Liver (tissue), 9 donors: ENCODE measurements around the gene SCUBE1. TPM values are rescaled to one million over a fixed set of nuclear protein-coding genes. Genes with fewer than 3 reads are reported as not detected.
A peak's percentile ranks its signal among the peaks of the same experiment; 100 is the strongest.

ENCODE experiments used
- DNase-seq: peaks from one replicate; pipeline ENCODE4 v3.0.0-alpha.2; 2017; ENCODE audit warnings: low spot score
- H3K27ac ChIP-seq, 2 donors: one replicate each; pipeline ENCODE4 v1.7.0; 2013; ENCODE audit warnings: inconsistent platforms in 2 of 2, low read length in 2 of 2, control low read depth in 1 of 2, low read depth in 1 of 2, mild to moderate bottlenecking in 1 of 2
- H3K27me3 ChIP-seq, 4 donors: one replicate each; pipeline versions ENCODE4 v1.6.1 to v1.7.0; 2013; ENCODE audit warnings: low read length in 3 of 4, inconsistent platforms in 1 of 4, mild to moderate bottlenecking in 1 of 4, moderate library complexity in 1 of 4; ENCODE audit not compliant: control insufficient read depth in 4 of 4, insufficient read depth in 4 of 4
- H3K36me3 ChIP-seq, 4 donors: one replicate each; pipeline versions ENCODE4 v1.6.1 to v1.7.0; 2013; ENCODE audit warnings: low read length in 3 of 4, mild to moderate bottlenecking in 3 of 4, low read depth in 1 of 4, moderate library complexity in 1 of 4; ENCODE audit not compliant: control insufficient read depth in 4 of 4, insufficient read depth in 3 of 4
- H3K4me1 ChIP-seq, 4 donors: one replicate each; pipeline versions ENCODE4 v1.6.1 to v1.7.0; 2013; ENCODE audit warnings: low read length in 3 of 4, mild to moderate bottlenecking in 3 of 4, moderate library complexity in 1 of 4; ENCODE audit not compliant: control insufficient read depth in 4 of 4, insufficient read depth in 4 of 4
- H3K4me3 ChIP-seq, 3 donors: one replicate each; pipeline versions ENCODE4 v1.6.1 to v1.7.0; 2013; ENCODE audit warnings: low read length in 3 of 3, control low read depth in 1 of 3, low read depth in 1 of 3, mild to moderate bottlenecking in 1 of 3
- H3K9ac ChIP-seq, 2 donors: one replicate each; pipeline ENCODE4 v1.7.0; 2013; ENCODE audit warnings: low read length in 2 of 2, mild to moderate bottlenecking in 2 of 2, moderate library complexity in 2 of 2, control low read depth in 1 of 2, low read depth in 1 of 2
- H3K9me3 ChIP-seq, 4 donors: one replicate each; pipeline versions ENCODE4 v1.6.1 to v1.7.0; 2013; ENCODE audit warnings: low read length in 3 of 4; ENCODE audit not compliant: control insufficient read depth in 4 of 4
- EGR1 ChIP-seq, 2 donors: IDR thresholded peaks; 2 replicates each; pipeline ENCODE4 v1.6.1; 2016 to 2018; ENCODE audit warnings: antibody characterized with exemption in 2 of 2, low read depth in 2 of 2
- FOXA1 ChIP-seq: IDR thresholded peaks from 2 replicates; pipeline ENCODE4 v1.6.1; 2016; ENCODE audit warnings: antibody characterized with exemption
- FOXA2 ChIP-seq: IDR thresholded peaks from 2 replicates; pipeline ENCODE4 v1.6.1; 2016; ENCODE audit warnings: antibody characterized with exemption
- GABPA ChIP-seq, 2 donors: IDR thresholded peaks in 1 of 2; conservative IDR thresholded peaks in 1 of 2; 2 replicates each; pipeline ENCODE4 v1.6.1; 2016; ENCODE audit warnings: antibody characterized with exemption in 2 of 2, mild to moderate bottlenecking in 1 of 2, moderate library complexity in 1 of 2
- HNF4A ChIP-seq, 2 donors: conservative IDR thresholded peaks; 2 replicates each; pipeline ENCODE4 v1.6.1; 2016; ENCODE audit warnings: antibody characterized with exemption in 2 of 2, mild to moderate bottlenecking in 2 of 2
- HNF4G ChIP-seq: IDR thresholded peaks from 2 replicates; pipeline ENCODE4 v1.6.1; 2016; ENCODE audit warnings: antibody characterized with exemption
- JUND ChIP-seq, 2 donors: IDR thresholded peaks; 2 replicates each; pipeline ENCODE4 v1.6.1; 2016; ENCODE audit warnings: antibody characterized with exemption in 2 of 2
- NR2F2 ChIP-seq: IDR thresholded peaks from 2 replicates; pipeline ENCODE4 v1.6.1; 2016; ENCODE audit warnings: antibody characterized with exemption
- RAD21 ChIP-seq, 2 donors: IDR thresholded peaks; 2 replicates each; pipeline ENCODE4 v1.6.1; 2016; ENCODE audit warnings: antibody characterized with exemption in 2 of 2, mild to moderate bottlenecking in 2 of 2
- SP1 ChIP-seq: IDR thresholded peaks from 2 replicates; pipeline ENCODE4 v1.6.1; 2018; ENCODE audit warnings: antibody characterized with exemption, mild to moderate bottlenecking
- TAF1 ChIP-seq: conservative IDR thresholded peaks from 2 replicates; pipeline ENCODE4 v1.6.1; 2016; ENCODE audit warnings: antibody characterized with exemption, mild to moderate bottlenecking
- YY1 ChIP-seq: IDR thresholded peaks from 2 replicates; pipeline ENCODE4 v1.6.1; 2016; ENCODE audit warnings: antibody characterized with exemption, mild to moderate bottlenecking
- WGBS: extraction: QIAGEN DNeasy Blood & Tissue Kit; methylation state at CpG from one replicate; pipeline ENCODE4 v1.1.7; 2013; 5-methylcytosine and 5-hydroxymethylcytosine counted together
- polyA plus RNA-seq, 2 donors: library from polyadenylated mRNA; stranded (reverse) in 1 of 2; unstranded in 1 of 2; fragments of 200-250 nt in 1 of 2; fragments of >200 nt in 1 of 2; fragmentation: Nextera tagmentation in 1 of 2; extraction: Ambion mirVana in 1 of 2; gene quantifications; one replicate each; pipeline versions ENCODE4 v1.2.1 to v1.2.3, GENCODE V29; 2013 to 2015
- total RNA-seq, 2 donors: library from RNA; depleted of rRNA; stranded (reverse); fragments of >200 nt; gene quantifications; one replicate each; pipeline ENCODE4 v1.2.3, GENCODE V29; 2014
- TF ChIP-seq, protein P1 (sequence below): IDR thresholded peaks from 2 replicates; pipeline ENCODE4 v1.6.1; 2016; ENCODE audit warnings: antibody characterized with exemption, mild to moderate bottlenecking
- TF ChIP-seq, protein P2 (sequence below): IDR thresholded peaks from 2 replicates; pipeline ENCODE4 v1.6.1; 2016; ENCODE audit warnings: antibody characterized with exemption
- TF ChIP-seq, protein P3 (sequence below): IDR thresholded peaks from 2 replicates; pipeline ENCODE4 v1.6.1; 2016; ENCODE audit warnings: antibody characterized with exemption
- TF ChIP-seq, protein P4 (sequence below): IDR thresholded peaks from 2 replicates; pipeline ENCODE4 v1.6.1; 2016; ENCODE audit warnings: antibody characterized with exemption
- donor health status: healthy.
- donor health status: healthy.
- donor health status: healthy.
- donor health status: healthy.
- donor health status: healthy.

SCUBE1 gene
- total and polyA plus RNA-seq, 4 donors, result 0.07 to 0.46 (median 0.08) TPM; not detected in 1

DNA sequence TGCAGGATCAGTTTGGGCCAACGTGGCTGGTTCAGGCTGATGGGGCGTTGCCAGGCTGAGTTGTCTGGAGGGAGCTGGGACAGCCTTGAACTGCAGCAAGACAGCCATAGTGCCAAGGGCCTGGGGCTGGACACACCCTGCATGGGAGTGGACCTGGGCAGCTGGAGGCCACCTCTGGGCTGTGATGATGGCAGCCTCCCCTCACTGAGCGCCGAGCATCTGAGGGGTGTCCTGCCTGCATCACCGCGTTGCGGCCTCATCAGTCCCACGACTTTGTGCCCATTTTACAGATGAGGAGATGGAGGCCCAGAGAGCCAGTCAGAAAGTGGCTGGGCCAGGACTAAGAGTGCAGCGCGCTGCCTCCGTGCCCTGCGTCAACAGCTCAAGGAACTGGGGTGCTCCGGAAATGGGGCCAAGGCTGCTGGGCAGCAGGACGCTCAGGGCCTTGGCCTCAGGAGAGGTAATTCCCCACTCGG is 192.4 kb downstream of the SCUBE1 start (continued):
- TF ChIP-seq, protein P1, sequence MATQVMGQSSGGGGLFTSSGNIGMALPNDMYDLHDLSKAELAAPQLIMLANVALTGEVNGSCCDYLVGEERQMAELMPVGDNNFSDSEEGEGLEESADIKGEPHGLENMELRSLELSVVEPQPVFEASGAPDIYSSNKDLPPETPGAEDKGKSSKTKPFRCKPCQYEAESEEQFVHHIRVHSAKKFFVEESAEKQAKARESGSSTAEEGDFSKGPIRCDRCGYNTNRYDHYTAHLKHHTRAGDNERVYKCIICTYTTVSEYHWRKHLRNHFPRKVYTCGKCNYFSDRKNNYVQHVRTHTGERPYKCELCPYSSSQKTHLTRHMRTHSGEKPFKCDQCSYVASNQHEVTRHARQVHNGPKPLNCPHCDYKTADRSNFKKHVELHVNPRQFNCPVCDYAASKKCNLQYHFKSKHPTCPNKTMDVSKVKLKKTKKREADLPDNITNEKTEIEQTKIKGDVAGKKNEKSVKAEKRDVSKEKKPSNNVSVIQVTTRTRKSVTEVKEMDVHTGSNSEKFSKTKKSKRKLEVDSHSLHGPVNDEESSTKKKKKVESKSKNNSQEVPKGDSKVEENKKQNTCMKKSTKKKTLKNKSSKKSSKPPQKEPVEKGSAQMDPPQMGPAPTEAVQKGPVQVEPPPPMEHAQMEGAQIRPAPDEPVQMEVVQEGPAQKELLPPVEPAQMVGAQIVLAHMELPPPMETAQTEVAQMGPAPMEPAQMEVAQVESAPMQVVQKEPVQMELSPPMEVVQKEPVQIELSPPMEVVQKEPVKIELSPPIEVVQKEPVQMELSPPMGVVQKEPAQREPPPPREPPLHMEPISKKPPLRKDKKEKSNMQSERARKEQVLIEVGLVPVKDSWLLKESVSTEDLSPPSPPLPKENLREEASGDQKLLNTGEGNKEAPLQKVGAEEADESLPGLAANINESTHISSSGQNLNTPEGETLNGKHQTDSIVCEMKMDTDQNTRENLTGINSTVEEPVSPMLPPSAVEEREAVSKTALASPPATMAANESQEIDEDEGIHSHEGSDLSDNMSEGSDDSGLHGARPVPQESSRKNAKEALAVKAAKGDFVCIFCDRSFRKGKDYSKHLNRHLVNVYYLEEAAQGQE, result no peak
- no peak for TF ChIP-seq SP1

DNA sequence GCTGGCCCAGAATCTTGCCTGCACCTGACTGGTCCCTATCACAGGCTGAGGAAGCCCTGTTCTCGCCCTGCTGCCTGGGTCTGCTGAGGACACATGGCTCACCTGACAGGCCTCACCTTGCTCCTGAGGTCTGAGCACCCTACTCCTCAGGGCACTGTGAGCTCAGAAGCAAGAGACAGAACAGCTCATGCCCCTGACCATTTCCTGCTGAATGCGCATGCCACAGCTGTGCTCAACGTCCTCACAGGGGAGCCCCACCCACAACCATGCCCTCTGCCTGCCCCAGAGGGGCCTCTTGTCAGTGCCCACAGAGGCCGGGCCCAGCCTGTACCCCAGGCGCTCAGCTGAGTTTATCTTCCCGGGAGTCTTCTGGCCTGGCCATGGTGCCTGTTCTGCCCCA is 194.6 kb downstream of the SCUBE1 start:
- no peak for DNase-seq
- TF ChIP-seq TAF1 (no peak), FOXA1 (no peak), YY1 (no peak), EGR1 (IDR thresholded peaks at IDR 0.05; ENCODE audit: low read depth in 2 of 2) (no peak), HNF4G (no peak), RAD21 (IDR thresholded peaks at IDR 0.05) (no peak), SP1 (no peak), NR2F2 (no peak), HNF4A (conservative IDR thresholded peaks at IDR 0.05) (no peak), JUND (IDR thresholded peaks at IDR 0.05) (no peak), GABPA (IDR thresholded peaks at IDR 0.05 in 1 of 2, conservative IDR thresholded peaks at IDR 0.05 in 1 of 2) (no peak), FOXA2 (no peak)
- TF ChIP-seq, protein P2, sequence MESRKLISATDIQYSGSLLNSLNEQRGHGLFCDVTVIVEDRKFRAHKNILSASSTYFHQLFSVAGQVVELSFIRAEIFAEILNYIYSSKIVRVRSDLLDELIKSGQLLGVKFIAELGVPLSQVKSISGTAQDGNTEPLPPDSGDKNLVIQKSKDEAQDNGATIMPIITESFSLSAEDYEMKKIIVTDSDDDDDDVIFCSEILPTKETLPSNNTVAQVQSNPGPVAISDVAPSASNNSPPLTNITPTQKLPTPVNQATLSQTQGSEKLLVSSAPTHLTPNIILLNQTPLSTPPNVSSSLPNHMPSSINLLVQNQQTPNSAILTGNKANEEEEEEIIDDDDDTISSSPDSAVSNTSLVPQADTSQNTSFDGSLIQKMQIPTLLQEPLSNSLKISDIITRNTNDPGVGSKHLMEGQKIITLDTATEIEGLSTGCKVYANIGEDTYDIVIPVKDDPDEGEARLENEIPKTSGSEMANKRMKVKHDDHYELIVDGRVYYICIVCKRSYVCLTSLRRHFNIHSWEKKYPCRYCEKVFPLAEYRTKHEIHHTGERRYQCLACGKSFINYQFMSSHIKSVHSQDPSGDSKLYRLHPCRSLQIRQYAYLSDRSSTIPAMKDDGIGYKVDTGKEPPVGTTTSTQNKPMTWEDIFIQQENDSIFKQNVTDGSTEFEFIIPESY, result no peak
- TF ChIP-seq, protein P3, sequence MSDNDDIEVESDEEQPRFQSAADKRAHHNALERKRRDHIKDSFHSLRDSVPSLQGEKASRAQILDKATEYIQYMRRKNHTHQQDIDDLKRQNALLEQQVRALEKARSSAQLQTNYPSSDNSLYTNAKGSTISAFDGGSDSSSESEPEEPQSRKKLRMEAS, result no peak
- TF ChIP-seq, protein P1, result no peak
- TF ChIP-seq, protein P4, sequence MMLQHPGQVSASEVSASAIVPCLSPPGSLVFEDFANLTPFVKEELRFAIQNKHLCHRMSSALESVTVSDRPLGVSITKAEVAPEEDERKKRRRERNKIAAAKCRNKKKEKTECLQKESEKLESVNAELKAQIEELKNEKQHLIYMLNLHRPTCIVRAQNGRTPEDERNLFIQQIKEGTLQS, result no peak
- no peak overlapping the region for H3K9ac ChIP-seq
- peaks cover 6 to 20% (median 13%) of the 10 kb centered on the region in 4 donors for H3K4me1 ChIP-seq
- 70% methylated on average over 6 of the region's 6 CpGs for WGBS
- H3K9me3 ChIP-seq, result no peaks in the 10 kb centered on the region
- no peak overlapping the region for H3K4me3 ChIP-seq
- no peaks in the 10 kb centered on the region for H3K27me3 ChIP-seq
- H3K36me3 ChIP-seq, result no peaks in the 10 kb centered on the region
- peak overlapping the region in 1 of 2 donors; percentile 31 for H3K27ac ChIP-seq
